Activated naive CD4-positive, alpha-beta T cell treated with anti-CD3 and anti-CD28 coated beads, Interleukin-2, amount 50 U/mL, for 24 hours (primary cell): ENCODE measurements around the gene SPINK1.
"Not testable (repeated sequence)": the region's sequence is repeated elsewhere in the genome, so short reads cannot be mapped to it uniquely, and the experiment has no call there.

ENCODE experiments used
- H3K27ac Mint-ChIP-seq: one replicate; pipeline ENCODE4 v1.8.0; 2021; ENCODE audit warnings: mild to moderate bottlenecking, mixed read lengths
- H3K27me3 Mint-ChIP-seq: one replicate; pipeline ENCODE4 v1.8.0; 2021; ENCODE audit warnings: mixed read lengths
- H3K36me3 Mint-ChIP-seq: one replicate; pipeline ENCODE4 v1.8.0; 2021; ENCODE audit warnings: mixed read lengths
- H3K4me1 Mint-ChIP-seq: one replicate; pipeline ENCODE4 v1.8.0; 2021; ENCODE audit warnings: mixed read lengths
- H3K4me3 Mint-ChIP-seq: one replicate; pipeline ENCODE4 v1.8.0; 2021; ENCODE audit warnings: mild to moderate bottlenecking, mixed read lengths
- H3K9me3 Mint-ChIP-seq: one replicate; pipeline ENCODE4 v1.8.0; 2021; ENCODE audit warnings: mixed read lengths

SPINK1 gene

DNA sequence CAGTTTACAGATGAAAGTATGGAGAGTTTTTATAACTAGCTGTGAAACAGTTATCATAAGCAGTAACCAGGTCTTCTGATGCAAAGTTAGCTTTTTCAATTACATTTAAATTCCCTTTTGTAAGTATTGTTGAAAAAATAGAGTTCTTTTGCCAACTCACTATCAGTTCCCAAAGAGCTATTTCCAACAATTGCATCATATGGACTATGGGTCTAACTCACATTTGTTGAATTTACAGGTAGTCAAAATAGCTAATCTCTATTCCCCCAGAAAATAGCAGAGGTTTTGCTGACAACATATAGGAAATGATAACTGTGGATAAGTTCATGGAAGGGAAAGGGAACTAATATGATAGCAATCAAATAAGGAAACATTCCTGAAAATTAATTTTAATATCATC, 1.4 kb downstream of the SPINK1 start:
- Mint-ChIP-seq H3K4me1 (no peaks in the 10 kb centered on the region), H3K9me3 (no peaks in the 10 kb centered on the region), H3K4me3 (no peak overlapping the region), H3K27me3 (peaks cover 1% of the 10 kb centered on the region), H3K27ac (no peak overlapping the region), H3K36me3 (no peaks in the 10 kb centered on the region)

GRCh38 chr5:147827017-147827416, 4.5 kb downstream of the SPINK1 start:
- not testable (repeated sequence) for H3K4me3 Mint-ChIP-seq, H3K9me3 Mint-ChIP-seq, H3K27me3 Mint-ChIP-seq, H3K4me1 Mint-ChIP-seq, H3K36me3 Mint-ChIP-seq, H3K27ac Mint-ChIP-seq

DNA sequence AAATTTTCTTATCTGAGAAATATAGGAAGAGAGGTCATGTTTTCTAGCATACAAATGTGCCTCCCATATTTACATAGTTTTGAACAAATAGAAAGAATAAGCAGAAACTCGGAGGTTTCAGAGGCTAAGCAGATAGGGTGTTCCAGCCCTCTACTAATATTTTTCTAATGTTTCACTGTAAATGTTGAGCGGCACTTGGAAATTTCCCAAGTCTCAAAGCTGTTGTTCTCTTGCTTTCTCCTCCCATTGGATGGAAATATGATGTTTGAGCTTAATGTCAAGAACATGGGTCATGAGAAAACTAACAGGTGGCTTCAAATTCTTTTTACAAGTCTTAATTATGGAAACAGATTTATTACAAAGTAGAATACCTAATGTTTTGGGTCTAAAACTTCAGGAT, 5.1 kb downstream of the SPINK1 start:
- Mint-ChIP-seq H3K9me3 (no peaks in the 10 kb centered on the region), H3K27ac (no peak overlapping the region), H3K27me3 (peaks cover 3% of the 10 kb centered on the region), H3K4me3 (no peak overlapping the region), H3K4me1 (no peaks in the 10 kb centered on the region), H3K36me3 (no peaks in the 10 kb centered on the region)

DNA sequence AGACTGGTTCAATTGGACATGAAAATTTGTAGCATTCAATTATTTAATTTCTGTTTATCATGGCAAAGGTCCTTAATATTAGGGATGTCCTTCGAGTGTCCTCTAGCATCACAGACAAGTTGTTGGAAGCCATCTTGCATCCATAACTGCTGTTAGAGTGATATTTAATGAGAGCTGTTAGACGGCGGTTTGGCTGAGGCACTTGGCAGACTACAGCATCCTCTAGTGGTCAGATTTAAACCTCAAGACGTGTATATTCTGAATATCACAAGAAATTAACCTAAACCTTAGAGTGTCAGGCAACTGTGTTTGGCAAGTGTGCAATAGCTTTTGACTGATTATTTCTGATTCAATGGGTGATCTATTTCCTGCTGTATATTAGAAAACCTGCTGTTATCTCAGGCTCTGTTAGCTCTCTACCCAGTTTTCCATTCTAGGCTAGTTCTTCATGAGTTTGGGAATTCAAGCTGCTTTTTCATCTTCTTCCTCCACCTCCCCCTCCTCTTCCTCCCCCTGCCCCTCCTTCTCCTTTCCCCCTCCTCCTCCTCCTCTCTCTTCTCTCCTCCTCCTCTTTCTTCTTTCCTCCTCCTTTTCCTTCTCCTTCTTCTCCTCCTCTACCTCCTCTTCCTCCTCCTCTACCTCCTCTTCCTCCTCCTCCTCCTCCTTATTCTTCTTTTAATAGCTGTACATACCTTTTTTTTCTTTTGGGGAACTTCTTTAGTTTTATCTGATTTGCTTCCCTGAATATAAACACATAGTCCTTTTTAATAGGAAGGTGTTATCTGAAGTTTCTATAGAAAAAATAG, 8.6 kb downstream of the SPINK1 start:
- H3K36me3 Mint-ChIP-seq, result no peaks in the 10 kb centered on the region
- H3K27ac Mint-ChIP-seq, result no peak overlapping the region
- H3K4me3 Mint-ChIP-seq, result no peak overlapping the region

GRCh38 chr5:147822222-147822621, 9.2 kb downstream of the SPINK1 start:
- not testable (repeated sequence) for H3K9me3 Mint-ChIP-seq, H3K4me1 Mint-ChIP-seq, H3K36me3 Mint-ChIP-seq, H3K27ac Mint-ChIP-seq, H3K27me3 Mint-ChIP-seq, H3K4me3 Mint-ChIP-seq

More for the DNA sequence above, 8.6 kb downstream of the SPINK1 start:
- peaks cover 3% of the 10 kb centered on the region for H3K27me3 Mint-ChIP-seq
- no peaks in the 10 kb centered on the region for H3K4me1 Mint-ChIP-seq
- H3K9me3 Mint-ChIP-seq, result no peaks in the 10 kb centered on the region

DNA sequence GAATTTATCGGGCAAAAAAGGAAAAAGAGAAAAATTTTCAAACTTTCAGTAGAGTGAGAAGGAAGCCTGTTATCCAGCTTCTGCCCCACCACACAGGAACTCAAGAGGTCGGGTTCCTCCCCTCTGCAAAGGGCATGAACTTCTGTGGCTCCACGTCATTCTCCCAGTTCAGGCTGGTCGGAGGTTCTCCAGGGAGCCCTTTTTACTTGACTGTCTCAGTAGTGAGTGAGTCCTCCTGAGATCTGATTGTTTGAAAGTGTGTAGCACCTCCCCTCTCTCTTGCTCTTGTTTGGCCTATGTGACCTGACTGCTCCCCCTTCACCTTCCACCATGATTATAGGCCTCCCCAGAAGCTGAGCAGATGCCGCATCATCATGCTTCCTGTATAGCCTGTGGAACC, 9.7 kb downstream of the SPINK1 start:
- H3K27ac Mint-ChIP-seq, result no peak overlapping the region
- no peaks in the 10 kb centered on the region for H3K4me1 Mint-ChIP-seq
- no peak overlapping the region for H3K4me3 Mint-ChIP-seq
- peaks cover 2% of the 10 kb centered on the region for H3K27me3 Mint-ChIP-seq
- no peaks in the 10 kb centered on the region for H3K36me3 Mint-ChIP-seq
- no peaks in the 10 kb centered on the region for H3K9me3 Mint-ChIP-seq

GRCh38 chr5:147819261-147819770, 12.2 kb downstream of the SPINK1 start:
- Mint-ChIP-seq H3K9me3 (no peaks in the 10 kb centered on the region), H3K4me3 (no peak overlapping the region), H3K27ac (no peak overlapping the region), H3K4me1 (no peaks in the 10 kb centered on the region), H3K36me3 (no peaks in the 10 kb centered on the region), H3K27me3 (no peaks in the 10 kb centered on the region)

- Mint-ChIP-seq H3K27me3 (no peaks in the 10 kb centered on the region), H3K36me3 (no peaks in the 10 kb centered on the region), H3K27ac (no peak overlapping the region), H3K9me3 (no peaks in the 10 kb centered on the region), H3K4me1 (no peaks in the 10 kb centered on the region), H3K4me3 (no peak overlapping the region)
Measured at GRCh38 chr5:147818290-147818689, 13.2 kb downstream of the SPINK1 start.

- Mint-ChIP-seq H3K4me3 (no peak overlapping the region), H3K9me3 (no peaks in the 10 kb centered on the region), H3K27ac (no peak overlapping the region), H3K36me3 (no peaks in the 10 kb centered on the region), H3K4me1 (no peaks in the 10 kb centered on the region), H3K27me3 (no peaks in the 10 kb centered on the region)
Measured at GRCh38 chr5:147813696-147814095, 17.8 kb downstream of the SPINK1 start.

DNA sequence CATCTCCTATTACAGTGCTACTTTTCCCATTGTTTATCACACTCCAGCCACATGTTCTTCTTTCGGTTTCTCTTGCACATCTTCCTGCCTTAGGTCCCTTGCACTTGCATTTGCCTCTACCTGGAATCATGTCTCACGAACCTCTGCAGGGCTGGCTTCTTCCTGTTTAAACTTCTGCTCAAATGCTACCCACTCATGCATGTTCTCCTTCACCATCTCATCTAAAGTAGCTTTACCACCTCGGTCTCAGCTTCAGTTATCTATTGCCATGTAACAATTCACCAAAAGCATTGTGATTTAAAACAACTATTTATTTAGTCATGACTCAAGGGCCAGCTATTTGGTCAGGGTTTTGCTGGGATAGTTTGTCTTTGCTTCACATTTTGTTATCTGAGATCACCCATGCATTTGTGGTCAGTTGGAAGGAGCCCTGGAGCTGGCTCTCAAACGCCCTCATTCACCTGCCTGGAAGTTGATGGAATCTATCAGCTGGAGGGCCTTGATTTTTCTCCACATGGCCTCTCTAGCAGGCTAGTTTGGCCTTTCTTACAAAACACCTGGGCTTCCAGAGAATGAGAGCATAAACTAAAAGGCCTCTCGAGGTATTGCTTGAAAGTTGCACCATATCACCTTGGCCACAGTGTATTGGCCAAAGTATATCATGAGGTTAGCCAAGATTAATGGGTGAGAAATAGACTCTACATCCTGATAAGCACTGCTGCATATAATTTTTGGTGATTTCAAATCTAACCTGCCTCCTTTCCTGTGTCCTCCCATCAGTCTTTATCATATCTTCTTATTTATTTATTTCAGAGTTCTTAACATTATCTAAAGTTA, 21.4 kb downstream of the SPINK1 start:
- H3K27ac Mint-ChIP-seq, result no peak overlapping the region
- H3K4me1 Mint-ChIP-seq, result peaks cover 4% of the 10 kb centered on the region
- H3K27me3 Mint-ChIP-seq, result no peaks in the 10 kb centered on the region
- no peaks in the 10 kb centered on the region for H3K9me3 Mint-ChIP-seq
- H3K4me3 Mint-ChIP-seq, result no peak overlapping the region
- H3K36me3 Mint-ChIP-seq, result no peaks in the 10 kb centered on the region

GRCh38 chr5:147805030-147805454, 26.4 kb downstream of the SPINK1 start:
- no peaks in the 10 kb centered on the region for H3K9me3 Mint-ChIP-seq
- no peak overlapping the region for H3K27ac Mint-ChIP-seq
- no peak overlapping the region for H3K4me3 Mint-ChIP-seq
- H3K4me1 Mint-ChIP-seq, result peaks cover 9% of the 10 kb centered on the region
- H3K27me3 Mint-ChIP-seq, result no peaks in the 10 kb centered on the region
- no peaks in the 10 kb centered on the region for H3K36me3 Mint-ChIP-seq

DNA sequence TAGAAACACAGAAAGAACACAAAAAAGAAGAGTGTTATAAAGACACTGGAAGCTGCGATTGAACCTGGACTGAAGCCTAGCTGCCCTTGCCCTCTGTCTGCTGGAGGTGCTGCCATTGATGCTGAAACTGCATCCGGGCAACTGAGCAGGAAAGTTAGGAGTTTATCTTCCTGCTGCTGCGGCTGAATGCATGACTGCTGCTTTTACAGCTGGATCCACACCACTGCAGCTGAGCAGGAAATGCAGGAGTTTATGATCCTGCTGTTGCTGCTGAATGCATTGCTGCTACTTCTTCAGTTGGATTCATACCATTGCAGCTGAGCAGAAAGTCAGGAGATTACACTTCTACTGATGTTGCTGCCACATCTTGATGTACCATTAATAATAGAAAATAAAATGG, 27.1 kb downstream of the SPINK1 start:
- H3K9me3 Mint-ChIP-seq, result no peaks in the 10 kb centered on the region
- H3K36me3 Mint-ChIP-seq, result no peaks in the 10 kb centered on the region
- H3K27me3 Mint-ChIP-seq, result no peaks in the 10 kb centered on the region
- no peak overlapping the region for H3K27ac Mint-ChIP-seq
- no peak overlapping the region for H3K4me3 Mint-ChIP-seq
- H3K4me1 Mint-ChIP-seq, result peaks cover 9% of the 10 kb centered on the region

GRCh38 chr5:147803926-147804325, 27.5 kb downstream of the SPINK1 start:
- Mint-ChIP-seq H3K36me3 (no peaks in the 10 kb centered on the region), H3K27me3 (no peaks in the 10 kb centered on the region), H3K4me1 (peaks cover 9% of the 10 kb centered on the region), H3K4me3 (no peak overlapping the region), H3K9me3 (no peaks in the 10 kb centered on the region), H3K27ac (no peak overlapping the region)

DNA sequence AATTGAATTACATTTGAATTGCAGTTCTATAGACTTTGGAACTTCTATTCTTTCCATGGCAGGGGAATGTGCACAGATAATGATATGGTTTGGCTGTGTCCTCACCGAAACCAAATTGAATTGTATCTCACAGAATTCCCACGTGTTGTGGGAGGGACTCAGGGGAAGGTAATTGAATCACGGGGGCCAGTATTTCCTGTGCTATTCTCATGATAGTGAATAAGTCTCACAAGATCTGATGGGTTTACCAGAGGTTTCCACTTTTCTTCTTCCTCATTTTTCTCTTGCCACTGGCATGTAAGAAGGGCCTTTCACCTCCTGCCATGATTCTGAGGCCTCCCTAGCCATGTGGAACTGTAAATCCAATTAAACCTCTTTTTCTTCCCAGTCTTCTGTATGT, 28.3 kb downstream of the SPINK1 start:
- not testable (repeated sequence) for H3K27ac Mint-ChIP-seq

GRCh38 chr5:147801461-147801860, 30.0 kb downstream of the SPINK1 start:
- Mint-ChIP-seq H3K27ac (no peak overlapping the region), H3K9me3 (no peaks in the 10 kb centered on the region), H3K4me3 (no peak overlapping the region)

More for the DNA sequence above, 28.3 kb downstream of the SPINK1 start:
- H3K36me3 Mint-ChIP-seq, H3K9me3 Mint-ChIP-seq, H3K27me3 Mint-ChIP-seq, H3K4me3 Mint-ChIP-seq, H3K4me1 Mint-ChIP-seq: not testable (repeated sequence)

DNA sequence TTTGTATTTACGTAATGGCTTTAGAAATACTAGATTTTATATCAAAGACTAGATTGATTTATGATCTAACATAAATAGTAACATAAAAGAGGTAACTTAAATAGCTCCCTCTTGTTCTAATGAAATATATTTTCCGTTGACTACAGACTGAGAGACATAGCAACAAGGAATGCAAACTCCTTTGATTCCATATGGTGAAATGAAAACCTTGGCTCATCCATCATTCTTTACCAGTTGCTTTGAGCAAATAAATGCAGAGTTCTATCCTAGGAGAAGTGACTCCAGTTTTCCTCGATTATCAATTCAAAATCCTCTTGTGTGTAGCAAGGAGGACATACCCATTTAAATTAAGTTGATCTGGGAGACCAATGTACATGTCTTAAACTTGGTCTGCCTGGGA, 31.0 kb downstream of the SPINK1 start:
- H3K4me3 Mint-ChIP-seq, result no peak overlapping the region
- H3K27ac Mint-ChIP-seq, result no peak overlapping the region
- no peaks in the 10 kb centered on the region for H3K27me3 Mint-ChIP-seq

More at GRCh38 chr5:147801461-147801860, 30.0 kb downstream of the SPINK1 start:
- Mint-ChIP-seq H3K4me1 (peaks cover 9% of the 10 kb centered on the region), H3K27me3 (no peaks in the 10 kb centered on the region), H3K36me3 (no peaks in the 10 kb centered on the region)

More for the DNA sequence above, 31.0 kb downstream of the SPINK1 start:
- Mint-ChIP-seq H3K4me1 (peaks cover 9% of the 10 kb centered on the region), H3K9me3 (no peaks in the 10 kb centered on the region), H3K36me3 (no peaks in the 10 kb centered on the region)
